Activated T-cell treated with anti-CD3 and anti-CD28 coated beads for 48 hours (primary cell): ENCODE results near the gene RPS6KC1.
"Not testable (repeated sequence)": the region's sequence is repeated elsewhere in the genome, so short reads cannot be mapped to it uniquely, and the experiment has no call there.

ENCODE experiments used
- DNase-seq: peaks from one replicate; pipeline ENCODE4 v3.0.0-alpha.2; 2020; ENCODE audit warnings: low read depth

The RPS6KC1 gene

GRCh38 chr1:213160442-213160841 is 109.4 kb downstream of the RPS6KC1 start:
- not testable (repeated sequence) for DNase-seq

DNA sequence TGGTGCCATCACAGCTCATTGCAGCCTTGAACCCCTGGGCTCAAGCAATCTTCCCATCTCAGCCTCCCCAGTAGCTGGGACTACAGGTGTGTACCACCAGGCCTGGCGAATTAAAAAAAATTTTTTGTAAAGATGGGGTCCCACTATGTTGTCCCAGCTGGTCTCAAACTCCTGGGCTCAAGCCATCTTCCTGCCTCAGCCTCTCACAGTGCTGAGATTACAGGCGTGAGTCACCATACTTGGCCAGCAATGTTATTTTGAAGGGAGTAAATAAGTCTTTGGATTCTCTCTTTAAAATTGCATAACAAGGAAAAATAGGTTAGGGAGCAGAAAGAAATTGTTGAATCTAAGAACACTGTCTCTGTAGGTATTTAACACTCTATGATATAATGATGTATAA is 111.3 kb downstream of the RPS6KC1 start:
- DNase-seq = no peak

DNA sequence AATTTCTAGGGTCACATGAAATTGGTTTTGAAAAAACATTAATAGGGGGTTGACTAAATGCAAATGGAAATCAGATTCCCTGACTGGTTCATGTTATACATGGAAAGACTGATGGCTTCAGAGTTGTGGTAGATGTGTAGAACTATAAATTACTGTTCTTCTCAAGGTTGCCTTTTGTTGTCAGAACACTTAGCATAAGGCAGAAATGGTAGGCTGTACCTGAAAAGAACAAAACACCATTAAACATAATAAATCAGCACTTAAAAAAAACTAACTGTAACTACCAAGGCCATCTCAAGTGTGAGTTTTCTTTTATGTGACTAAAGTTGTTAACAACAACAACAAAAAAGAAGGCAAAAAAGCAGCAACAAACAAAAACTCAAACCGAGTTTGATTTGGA is 111.8 kb downstream of the RPS6KC1 start:
- no peak for DNase-seq

DNA sequence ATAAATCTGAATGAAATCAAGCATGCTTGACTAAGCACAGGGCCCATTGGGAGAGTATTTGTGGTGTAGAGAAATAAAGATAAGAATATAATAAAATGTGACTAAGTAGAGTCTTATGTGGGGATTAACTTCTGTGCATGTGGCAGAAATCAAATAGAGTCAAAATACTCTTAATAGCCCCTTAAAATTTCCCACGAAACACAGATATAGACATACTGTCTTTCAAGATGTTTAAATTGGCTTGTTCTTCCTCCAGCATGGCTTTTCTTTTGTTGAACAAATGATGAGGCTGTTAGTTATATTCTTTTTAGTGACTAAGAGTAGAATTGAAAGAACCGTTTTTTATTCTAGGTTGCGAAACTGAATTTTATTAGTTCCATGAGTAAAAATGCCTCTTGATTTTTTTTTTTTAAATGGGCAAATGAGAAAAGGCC is 112.3 kb downstream of the RPS6KC1 start:
- no peak for DNase-seq

- no peak for DNase-seq
Observed at GRCh38 chr1:213164561-213164960, 113.5 kb downstream of the RPS6KC1 start.

- DNase-seq = no peak
Observed at GRCh38 chr1:213166852-213167251, 115.8 kb downstream of the RPS6KC1 start.

DNA sequence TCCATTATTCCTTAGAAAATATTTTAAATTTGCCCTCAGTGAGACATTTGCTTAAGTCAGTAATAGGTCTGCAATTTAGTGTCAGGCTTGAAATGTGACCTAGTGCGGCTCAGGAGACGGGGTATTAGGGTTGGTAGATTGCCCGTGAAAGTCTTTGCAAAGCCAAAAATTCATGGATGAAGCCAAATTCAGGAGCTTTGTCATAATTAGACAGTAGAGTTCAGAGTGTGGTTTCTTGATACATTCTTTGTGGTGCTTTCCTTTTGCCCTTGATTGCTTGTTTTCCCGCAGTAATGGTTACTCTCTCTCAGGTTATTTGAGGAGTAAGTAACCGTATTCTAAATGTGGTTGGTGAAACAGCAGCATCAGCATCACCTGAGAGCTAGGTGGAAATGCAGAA is 120.7 kb downstream of the RPS6KC1 start:
- DNase-seq = no peak

GRCh38 chr1:213176341-213176740 is 125.3 kb downstream of the RPS6KC1 start:
- DNase-seq = no peak

- no peak for DNase-seq
Observed at GRCh38 chr1:213179784-213180183, 128.7 kb downstream of the RPS6KC1 start.

GRCh38 chr1:213180833-213181232 is 129.8 kb downstream of the RPS6KC1 start:
- DNase-seq = no peak

DNA sequence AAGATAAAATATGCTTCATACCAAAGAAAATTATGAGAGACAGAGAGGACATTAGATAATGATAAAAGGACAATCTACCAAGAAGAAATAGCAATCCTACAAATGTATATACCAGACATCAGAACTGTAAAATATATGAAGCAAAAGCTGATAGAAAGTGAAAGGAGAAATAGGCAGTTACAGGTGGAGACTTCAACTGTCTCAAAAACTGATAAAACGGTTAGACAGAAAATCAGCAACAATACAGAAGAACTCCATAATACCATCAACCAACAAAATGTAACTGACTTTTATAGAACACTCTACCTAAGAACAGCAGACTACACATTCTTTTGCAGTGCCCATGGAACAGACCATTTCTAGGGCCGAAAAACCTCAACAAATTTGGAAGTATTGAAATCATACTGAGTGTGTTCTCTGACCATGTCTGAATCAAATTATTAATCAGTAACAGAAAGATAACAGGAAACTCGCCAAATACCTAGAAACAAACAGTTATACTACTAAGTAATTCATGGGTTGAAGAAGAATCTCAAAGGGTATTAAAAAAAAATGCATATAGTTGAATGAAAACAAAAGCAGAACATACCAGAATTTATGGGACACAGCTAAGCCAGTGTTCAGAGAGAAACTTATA is 132.1 kb downstream of the RPS6KC1 start:
- DNase-seq = no peak

DNA sequence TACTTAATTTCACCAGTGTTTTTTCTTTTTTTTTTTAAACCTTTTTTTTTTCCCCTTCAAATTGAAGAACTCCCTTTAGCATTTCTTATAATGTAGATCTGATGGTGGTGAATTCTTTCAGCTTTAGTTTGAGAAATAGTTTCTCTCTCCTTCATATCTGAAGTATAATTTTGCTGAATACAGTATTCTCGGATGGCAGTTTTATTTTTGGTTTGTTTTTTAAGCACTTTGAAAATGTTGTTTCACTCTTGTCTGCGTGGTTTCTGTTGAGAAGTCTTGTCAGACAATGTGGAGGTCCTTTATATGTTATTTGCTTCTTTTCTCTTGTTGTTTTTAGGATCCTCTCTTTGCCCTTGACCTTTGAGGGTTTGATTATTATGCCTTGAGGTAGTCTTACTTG is 135.1 kb downstream of the RPS6KC1 start:
- DNase-seq = no peak

GRCh38 chr1:213192026-213192425 is 141.0 kb downstream of the RPS6KC1 start:
- no peak for DNase-seq

DNA sequence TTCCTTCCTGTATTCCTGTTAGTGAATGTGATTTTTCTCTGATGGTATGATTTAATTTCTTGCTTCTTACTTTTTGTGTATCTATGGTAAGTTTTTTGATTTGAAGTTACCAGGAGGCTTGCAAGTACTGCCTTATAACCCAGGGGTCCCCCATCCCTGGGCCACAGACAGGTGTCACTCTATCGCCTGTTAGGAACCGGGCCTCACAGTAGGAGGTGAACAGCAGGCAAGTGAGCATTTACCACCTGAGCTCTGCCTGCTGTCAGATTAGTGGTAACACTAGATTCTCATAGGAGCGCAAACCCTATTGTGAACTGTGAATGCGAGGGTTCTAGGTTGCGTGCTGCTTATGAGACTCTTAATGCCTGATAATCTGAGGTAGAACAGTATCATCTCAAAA is 143.3 kb downstream of the RPS6KC1 start:
- no peak for DNase-seq

DNA sequence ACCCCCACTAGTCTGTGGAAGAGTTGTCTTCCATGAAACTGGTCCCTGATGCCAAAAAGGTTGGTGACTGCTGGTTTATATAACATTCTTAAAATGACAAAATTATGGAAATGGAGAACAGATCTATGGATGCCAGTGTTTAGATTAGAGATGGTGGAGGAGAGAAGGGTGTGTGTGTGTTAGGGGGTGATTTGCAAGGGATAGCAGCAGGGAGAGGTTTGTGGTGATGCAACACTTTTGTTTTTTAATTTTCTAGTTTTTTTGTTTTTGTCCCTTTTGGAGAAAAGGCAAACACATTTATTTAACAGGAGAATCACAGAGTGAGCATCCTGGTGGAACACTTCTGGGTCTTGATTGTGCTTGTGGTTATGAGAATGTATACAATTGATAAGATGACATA is 143.8 kb downstream of the RPS6KC1 start:
- no peak for DNase-seq

GRCh38 chr1:213196328-213197054 is 145.4 kb downstream of the RPS6KC1 start:
- not testable (repeated sequence) for DNase-seq

- DNase-seq = no peak
Observed at GRCh38 chr1:213200630-213201029, 149.6 kb downstream of the RPS6KC1 start.

DNA sequence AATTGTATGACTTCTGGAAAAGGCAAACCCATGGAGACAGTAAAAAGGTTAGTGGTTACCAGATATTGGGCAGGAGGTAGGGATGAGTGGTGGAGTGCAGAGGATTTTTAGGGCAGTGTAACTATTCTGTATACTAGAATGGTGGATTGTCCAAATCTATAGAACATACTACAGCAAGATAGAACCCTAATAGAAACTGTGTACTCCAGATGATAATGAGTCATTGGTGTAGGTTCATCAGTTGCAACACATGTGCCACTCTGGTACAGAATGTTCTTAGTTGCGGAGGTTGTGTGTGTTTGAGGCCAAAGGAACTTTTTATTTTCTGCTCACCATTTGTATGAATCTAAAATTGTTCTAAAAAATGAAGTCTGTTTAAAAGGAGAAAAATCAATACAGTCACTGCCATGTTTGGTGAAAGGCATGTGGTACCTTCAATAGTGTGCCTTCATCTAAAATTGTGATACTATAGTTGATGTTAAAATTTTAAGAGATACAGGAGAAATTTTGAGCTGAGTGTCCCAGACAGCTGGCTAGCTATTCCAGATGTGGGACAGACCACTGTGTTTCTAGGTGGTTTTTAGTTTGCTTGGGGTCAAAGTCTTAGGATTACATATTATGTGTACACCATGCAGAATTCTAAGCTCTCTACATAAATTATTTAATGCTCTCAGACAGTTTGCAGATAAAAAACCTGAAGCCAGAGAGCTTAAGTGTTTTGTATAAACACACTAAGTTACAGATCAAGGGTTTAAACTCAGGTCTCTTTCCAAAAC is 150.5 kb downstream of the RPS6KC1 start:
- DNase-seq = no peak

DNA sequence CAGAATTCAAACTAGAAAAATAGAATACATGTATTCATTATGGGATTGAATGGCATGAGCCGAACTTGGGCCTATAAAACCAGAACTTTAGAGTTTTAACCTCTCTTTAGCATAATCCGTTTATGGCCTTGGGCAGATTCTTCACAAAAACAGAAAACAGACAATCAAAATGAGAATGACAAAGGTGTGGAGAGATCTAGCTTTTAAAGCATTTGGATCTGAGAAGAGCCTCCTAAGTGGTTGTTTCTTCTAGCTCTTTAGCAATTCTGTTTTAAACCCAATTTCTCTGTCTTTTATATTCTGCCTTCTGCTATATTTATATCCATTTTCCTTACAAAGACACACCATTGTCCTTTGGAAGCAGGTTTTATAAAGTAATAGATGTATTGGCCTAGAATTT is 160.2 kb downstream of the RPS6KC1 start:
- no peak for DNase-seq

DNA sequence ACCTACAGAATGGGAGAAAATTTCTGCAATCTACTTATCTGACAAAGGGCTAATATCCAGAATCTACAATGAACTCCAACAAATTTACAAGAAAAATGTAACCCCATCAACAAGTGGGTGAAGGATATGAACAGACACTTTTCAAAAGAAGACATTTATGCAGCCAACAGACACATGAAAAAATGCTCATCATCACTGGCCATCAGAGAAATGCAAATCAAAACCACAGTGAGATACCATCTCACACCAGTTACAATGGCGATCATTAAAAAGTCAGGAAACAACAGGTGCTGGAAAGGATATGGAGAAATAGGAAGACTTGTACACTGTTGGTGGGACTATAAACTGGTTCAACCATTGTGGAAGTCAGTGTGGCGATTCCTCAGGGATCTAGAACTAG is 168.0 kb downstream of the RPS6KC1 start:
- DNase-seq = not testable (repeated sequence)

GRCh38 chr1:213221209-213221608 is 170.2 kb downstream of the RPS6KC1 start:
- no peak for DNase-seq

GRCh38 chr1:213227458-213227857 is 176.4 kb downstream of the RPS6KC1 start:
- no peak for DNase-seq

DNA sequence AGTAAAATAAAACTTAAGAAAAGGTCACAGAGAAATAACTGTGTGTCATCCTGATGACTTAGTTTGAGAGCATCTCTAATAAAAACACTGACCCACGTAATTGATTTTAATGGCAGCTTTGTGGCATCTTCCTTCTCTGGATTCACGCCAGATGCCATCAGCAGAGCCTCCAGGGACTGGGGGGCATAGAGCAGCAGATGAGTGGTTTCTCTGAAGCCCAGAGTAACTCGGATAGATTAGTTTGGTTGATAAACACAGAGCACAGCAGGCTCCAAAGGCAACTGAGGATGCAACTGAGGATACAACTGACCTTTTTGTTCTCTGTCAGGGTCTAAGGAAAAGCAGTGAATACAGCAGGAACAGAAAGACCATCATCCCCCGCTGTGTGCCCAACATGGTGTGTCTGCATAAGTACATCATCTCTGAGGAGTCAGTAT is 180.8 kb downstream of the RPS6KC1 start:
- no peak for DNase-seq
